Body of pancreas (tissue), 4 donors: ENCODE data around the gene LRRC51. TPM values are rescaled to one million over a fixed set of nuclear protein-coding genes. Genes with fewer than 3 reads are reported as not detected.

Experiments used
- ATAC-seq: fragments of 150-250 bp; one replicate; pipeline ENCODE4 v1.9.1; 2016
- DNase-seq, 4 donors: peaks; one replicate each; pipeline ENCODE4 v3.0.0-alpha.2; 2019
- H3K27ac ChIP-seq, 4 donors: fragments of 200-600 bp; sonication (generic); 1 replicate in 3 of 4; 2 replicates in 1 of 4; pipeline versions ENCODE4 v1.5.1 to v1.6.1; 2016 to 2019; ENCODE audit warnings: mild to moderate bottlenecking in 1 of 4, mixed read lengths in 1 of 4, moderate library complexity in 1 of 4
- H3K27me3 ChIP-seq, 2 donors: fragments of 200-600 bp; sonication (generic); one replicate each; pipeline ENCODE4 v1.6.0; 2016; ENCODE audit warnings: mild to moderate bottlenecking in 1 of 2
- H3K36me3 ChIP-seq, 2 donors: fragments of 200-600 bp; sonication (generic); replicated peaks in 1 of 2; 2 replicates each; pipeline ENCODE4 v1.5.1; 2016; ENCODE audit warnings: low read depth in 2 of 2; ENCODE audit not compliant: insufficient read depth in 1 of 2
- H3K4me1 ChIP-seq: fragments of 200-600 bp; sonication (generic); one replicate; pipeline ENCODE4 v1.6.0; 2016
- H3K4me3 ChIP-seq, 2 donors: fragments of 200-600 bp; sonication (generic); 1 replicate in 1 of 2; 2 replicates in 1 of 2; pipeline ENCODE4 v1.5.1; 2016 to 2019
- H3K9me3 ChIP-seq, 3 donors: fragments of 200-600 bp; sonication (generic); 1 replicate in 2 of 3; 2 replicates in 1 of 3; pipeline ENCODE4 v1.5.1; 2016
- CTCF ChIP-seq, 7 experiments: fragments of 450-650 bp in 4 of 7; fragments of 200-600 bp in 3 of 7; sonication (generic) in 3 of 7; IDR thresholded peaks; one replicate each; pipeline ENCODE4 v1.5.1; 2016 to 2019; ENCODE audit warnings: antibody characterized with exemption in 7 of 7
- POLR2A ChIP-seq, 3 donors: fragments of 450-650 bp; IDR thresholded peaks; one replicate each; pipeline ENCODE4 v1.6.1; 2016; ENCODE audit warnings: antibody characterized with exemption in 3 of 3, mild to moderate bottlenecking in 2 of 3
- WGBS, 2 donors: methylation state at CpG; one replicate each; pipeline ENCODE4 v1.1.5; 2017; 5-methylcytosine and 5-hydroxymethylcytosine counted together
- intact Hi-C: fragments of 100-400 bp; cut with DNase I; formaldehyde crosslinking; loops from one replicate; pipeline ENCODE4 v1.15.1; 2023
- total RNA-seq, 2 donors: library from RNA; depleted of rRNA; stranded (reverse); fragments of >200 nt; gene quantifications; one replicate each; pipeline ENCODE4 v1.1.0, GENCODE V29; 2016

Gene LRRC51
- total RNA-seq, 2 donors from 2014 or later: 2.3 to 9.9 TPM

GRCh38 chr11:72119198-72119597 is 38.5 kb downstream of the LRRC51 start:
- Histone ChIP-seq H3K4me3 (no peak overlapping the region), H3K27ac (peak overlapping the region in 1 of 4 donors; percentile 22), H3K27me3 (no peaks in the 10 kb centered on the region), H3K36me3 (no peaks in the 10 kb centered on the region), H3K4me1 (peaks cover 11% of the 10 kb centered on the region), H3K9me3 (no peaks in the 10 kb centered on the region)
- WGBS, 2 donors: 62 to 81% methylated on average over 6 of the region's 6 CpGs
- intact Hi-C loops: no loop called here
- no peak for TF ChIP-seq CTCF (IDR thresholded peaks at IDR 0.05)
- TF ChIP-seq POLR2A (IDR thresholded peaks at IDR 0.05): no peak
- peak; percentile 13 for ATAC-seq
- DNase-seq: no peak

GRCh38 chr11:72120930-72121329 is 40.3 kb downstream of the LRRC51 start:
- TF ChIP-seq CTCF (IDR thresholded peaks at IDR 0.05) (no peak), POLR2A (IDR thresholded peaks at IDR 0.05) (no peak)
- DNase-seq (no peak), ATAC-seq (no peak)
- no peaks in the 10 kb centered on the region for H3K36me3 ChIP-seq
- intact Hi-C loops: no loop called here
- H3K4me1 ChIP-seq: peaks cover 11% of the 10 kb centered on the region
- no peak overlapping the region for H3K27ac ChIP-seq
- WGBS, 2 donors: 67% methylated on average over 2 of the region's 2 CpGs
- H3K4me3 ChIP-seq: no peak overlapping the region
- H3K27me3 ChIP-seq: no peaks in the 10 kb centered on the region
- H3K9me3 ChIP-seq: no peaks in the 10 kb centered on the region

DNA sequence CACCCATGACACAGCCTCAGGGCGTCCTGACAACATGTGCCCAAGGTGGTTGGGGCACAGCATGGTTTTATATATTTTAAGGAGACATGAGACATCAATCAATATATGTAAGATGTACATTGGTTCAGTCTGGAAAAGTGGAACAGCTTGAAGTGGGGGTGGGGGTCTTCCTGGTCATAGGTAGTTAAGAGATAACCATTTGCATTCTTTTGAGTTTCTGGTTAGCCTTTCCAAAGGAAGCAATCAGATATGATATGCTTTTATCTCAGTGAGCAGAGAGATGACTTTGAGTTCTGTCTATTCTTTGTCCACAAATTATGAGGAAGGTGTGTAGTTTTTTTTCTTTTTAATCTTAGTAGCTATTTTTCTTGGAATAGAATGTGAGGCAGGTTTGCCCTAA is 42.0 kb downstream of the LRRC51 start:
- intact Hi-C loops: no loop called here
- TF ChIP-seq CTCF (IDR thresholded peaks at IDR 0.05): no peak
- TF ChIP-seq POLR2A (IDR thresholded peaks at IDR 0.05): no peak
- Histone ChIP-seq H3K27ac (no peak overlapping the region), H3K27me3 (no peaks in the 10 kb centered on the region), H3K4me3 (no peak overlapping the region), H3K36me3 (no peaks in the 10 kb centered on the region), H3K9me3 (no peaks in the 10 kb centered on the region), H3K4me1 (peaks cover 11% of the 10 kb centered on the region)
- ATAC-seq: no peak
- 78 to 82% methylated on average over 1 of the region's 1 CpG for WGBS, 2 donors
- no peak for DNase-seq

DNA sequence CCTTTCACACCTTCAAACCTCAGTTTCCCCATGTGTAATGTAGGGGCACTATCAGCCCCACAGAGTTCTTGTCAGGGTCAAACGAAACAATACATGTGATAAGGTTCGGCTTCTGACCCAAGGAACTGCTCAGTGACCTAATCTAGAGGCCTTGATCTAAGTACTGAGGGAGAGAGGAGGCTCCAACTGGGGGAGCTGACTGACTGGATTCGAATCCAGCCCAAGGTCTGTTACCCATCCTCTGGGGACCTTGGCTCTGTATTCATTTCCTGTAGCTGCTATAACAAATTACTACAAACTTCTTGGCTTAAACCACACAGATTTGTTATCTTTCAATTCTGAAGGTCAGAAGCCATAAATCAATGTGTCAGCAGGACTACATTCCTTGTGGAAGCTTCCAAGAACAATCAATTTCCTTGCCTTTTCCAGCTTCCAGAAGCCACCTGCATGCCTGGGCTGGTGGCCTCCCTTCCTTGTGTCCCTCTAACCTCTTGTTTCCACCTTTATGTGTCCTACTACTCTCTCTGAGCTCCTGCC is 42.5 kb downstream of the LRRC51 start:
- Histone ChIP-seq H3K4me3 (no peak overlapping the region), H3K27me3 (no peaks in the 10 kb centered on the region), H3K9me3 (no peaks in the 10 kb centered on the region), H3K27ac (no peak overlapping the region), H3K36me3 (no peaks in the 10 kb centered on the region), H3K4me1 (peaks cover 8% of the 10 kb centered on the region)
- TF ChIP-seq CTCF (IDR thresholded peaks at IDR 0.05) (no peak), POLR2A (IDR thresholded peaks at IDR 0.05) (no peak)
- 39 to 42% methylated on average over 3 of the region's 3 CpGs for WGBS, 2 donors
- intact Hi-C loops: no loop called here
- ATAC-seq (peak; percentile 46), DNase-seq (no peak)

- peaks cover 6% of the 10 kb centered on the region for H3K4me1 ChIP-seq
- H3K27me3 ChIP-seq: no peaks in the 10 kb centered on the region
- intact Hi-C loops: no loop called here
- DNase-seq: no peak
- no peak overlapping the region for H3K4me3 ChIP-seq
- H3K27ac ChIP-seq: no peak overlapping the region
- 87 to 100% methylated on average over 1 to 6 of the region's 6 CpGs for whole genome bisulfite sequencing, 2 donors
- H3K36me3 ChIP-seq: no peaks in the 10 kb centered on the region
- peak; percentile 6 for ATAC-seq
- no peaks in the 10 kb centered on the region for H3K9me3 ChIP-seq
- no peak for TF ChIP-seq POLR2A (IDR thresholded peaks at IDR 0.05)
- TF ChIP-seq CTCF (IDR thresholded peaks at IDR 0.05): no peak
Measured at GRCh38 chr11:72124046-72124445, 43.4 kb downstream of the LRRC51 start.
